Upper lobe of left lung (tissue), 6 donors: ENCODE measurements around the gene H2AZ2. TPM values are rescaled to one million over a fixed set of nuclear protein-coding genes. Genes with fewer than 3 reads are reported as not detected.

Source experiments
- ATAC-seq, 2 donors: fragments of 200-7000 bp; cut with Tn5 transposase; one replicate each; pipeline ENCODE4 v1.9.1; 2022; ENCODE audit warnings: mild to moderate bottlenecking in 2 of 2, moderate library complexity in 2 of 2; ENCODE audit not compliant: low FRiP score in 2 of 2
- DNase-seq, 2 donors: peaks; one replicate each; pipeline ENCODE4 v3.0.0-alpha.2; 2019 to 2020
- H3K27ac ChIP-seq, 4 donors: fragments of 200-600 bp; sonication (generic); one replicate each; pipeline ENCODE4 v1.5.1; 2016 to 2019
- H3K27me3 ChIP-seq, 4 donors: fragments of 200-600 bp; sonication (generic); one replicate each; pipeline ENCODE4 v1.5.1; 2017 to 2019
- H3K36me3 ChIP-seq, 4 donors: fragments of 200-600 bp; sonication (generic); one replicate each; pipeline ENCODE4 v1.5.1; 2016 to 2019
- H3K4me1 ChIP-seq, 4 donors: fragments of 200-600 bp; sonication (generic); one replicate each; pipeline ENCODE4 v1.5.1; 2018 to 2019
- H3K4me3 ChIP-seq, 4 donors: fragments of 200-600 bp; sonication (generic); one replicate each; pipeline ENCODE4 v1.5.1; 2017 to 2019; ENCODE audit warnings: mild to moderate bottlenecking in 2 of 4, moderate library complexity in 1 of 4
- H3K9me3 ChIP-seq, 4 donors: fragments of 200-600 bp; sonication (generic); one replicate each; pipeline ENCODE4 v1.5.1; 2018 to 2019
- CTCF ChIP-seq, 6 experiments: fragments of 450-650 bp in 4 of 6; fragments of 200-600 bp in 2 of 6; sonication (generic) in 2 of 6; IDR thresholded peaks; one replicate each; pipeline ENCODE4 v1.5.1; 2016 to 2019; ENCODE audit warnings: antibody characterized with exemption in 6 of 6
- EP300 ChIP-seq, 4 donors: sonication (generic); formaldehyde crosslinking; IDR thresholded peaks; one replicate each; pipeline ENCODE4 v1.5.1; 2017; ENCODE audit warnings: antibody characterized with exemption in 4 of 4, control low read depth in 2 of 4
- POLR2A ChIP-seq, 4 donors: fragments of 450-650 bp; IDR thresholded peaks; one replicate each; pipeline ENCODE4 v1.5.1; 2016 to 2017; ENCODE audit warnings: antibody characterized with exemption in 4 of 4, mild to moderate bottlenecking in 2 of 4
- POLR2AphosphoS5 ChIP-seq, 2 donors: sonication (generic); formaldehyde crosslinking; IDR thresholded peaks; one replicate each; pipeline ENCODE4 v1.5.1; 2017; ENCODE audit warnings: antibody characterized with exemption in 2 of 2
- WGBS, 2 donors: methylation state at CpG; one replicate each; pipeline ENCODE4 v1.1.5; 2017 to 2018; 5-methylcytosine and 5-hydroxymethylcytosine counted together
- total RNA-seq, 6 donors: library from RNA; depleted of rRNA in 4 of 6; stranded (reverse); fragments of >200 nt in 4 of 6; gene quantifications; one replicate each; pipeline versions ENCODE4 v1.1.0 to v1.2.1, GENCODE V29; 2016 to 2021
- donor health status: DM: no; HTN: no; CAD: no; lungs with moderate emphysema.
- donor health status: DM: no; HTN: yes; CAD: no; lungs with severe emphysema.

Gene H2AZ2
- total RNA-seq, 6 donors from 2014 or later: 46.1 to 151 (median 133) TPM

- TF ChIP-seq EP300 (IDR thresholded peaks at IDR 0.05) (no peak), POLR2A (IDR thresholded peaks at IDR 0.05) (no peak), POLR2AphosphoS5 (IDR thresholded peaks at IDR 0.05) (no peak), CTCF (IDR thresholded peaks at IDR 0.05) (no peak)
- H3K36me3 ChIP-seq: no peaks in the 10 kb centered on the region
- peaks cover 51 to 63% (median 57%) of the 10 kb centered on the region in 4 donors for H3K4me1 ChIP-seq
- peak overlapping the region in 3 of 4 donors; percentile 0 to 57 (median 19) for H3K4me3 ChIP-seq
- H3K27me3 ChIP-seq: no peaks in the 10 kb centered on the region
- H3K27ac ChIP-seq: peak overlapping the region in 2 of 4 donors; percentile 2 to 27
- H3K9me3 ChIP-seq: no peaks in the 10 kb centered on the region
- no peak for DNase-seq
- no peak for ATAC-seq
Observed at GRCh38 chr7:44881610-44882009, 33.7 kb upstream of the H2AZ2 start.

GRCh38 chr7:44881066-44881600 lies 33.2 kb upstream of the H2AZ2 start:
- no peaks in the 10 kb centered on the region for H3K27me3 ChIP-seq
- no peaks in the 10 kb centered on the region for H3K36me3 ChIP-seq
- DNase-seq (no peak), ATAC-seq (no peak)
- H3K9me3 ChIP-seq: no peaks in the 10 kb centered on the region
- WGBS, 2 donors: 38 to 55% methylated on average over 1 of the region's 1 CpG
- TF ChIP-seq EP300 (IDR thresholded peaks at IDR 0.05) (no peak), POLR2AphosphoS5 (IDR thresholded peaks at IDR 0.05) (no peak), POLR2A (IDR thresholded peaks at IDR 0.05) (no peak), CTCF (IDR thresholded peaks at IDR 0.05) (no peak)
- H3K4me3 ChIP-seq: peak overlapping the region in 3 of 4 donors; percentile 0 to 57 (median 19)
- peak overlapping the region in 2 of 4 donors; percentile 2 to 27 for H3K27ac ChIP-seq
- peaks cover 48 to 62% (median 55%) of the 10 kb centered on the region in 4 donors for H3K4me1 ChIP-seq

- Histone ChIP-seq H3K4me1 (peaks cover 48 to 62% (median 53%) of the 10 kb centered on the region in 4 donors), H3K27ac (peak overlapping the region in 2 of 4 donors; percentile 2 to 27), H3K4me3 (peak overlapping the region in 2 of 4 donors; percentile 0 to 57), H3K9me3 (no peaks in the 10 kb centered on the region), H3K27me3 (no peaks in the 10 kb centered on the region), H3K36me3 (no peaks in the 10 kb centered on the region)
- TF ChIP-seq POLR2A (IDR thresholded peaks at IDR 0.05) (no peak), EP300 (IDR thresholded peaks at IDR 0.05) (no peak), CTCF (IDR thresholded peaks at IDR 0.05) (no peak), POLR2AphosphoS5 (IDR thresholded peaks at IDR 0.05) (no peak)
- WGBS, 2 donors: 24 to 25% methylated on average over 4 of the region's 4 CpGs
- DNase-seq (no peak), ATAC-seq (no peak)
Observed at GRCh38 chr7:44880317-44881018, 32.6 kb upstream of the H2AZ2 start.

GRCh38 chr7:44876393-44876792 lies 28.5 kb upstream of the H2AZ2 start:
- Histone ChIP-seq H3K27ac (no peak overlapping the region), H3K4me1 (peaks cover 16 to 33% (median 22%) of the 10 kb centered on the region in 4 donors), H3K27me3 (no peaks in the 10 kb centered on the region), H3K4me3 (no peak overlapping the region), H3K9me3 (peaks cover 0 to under 1% (median 0%) of the 10 kb centered on the region in 4 donors), H3K36me3 (no peaks in the 10 kb centered on the region)
- ATAC-seq (no peak), DNase-seq (no peak)
- TF ChIP-seq POLR2AphosphoS5 (IDR thresholded peaks at IDR 0.05) (no peak), POLR2A (IDR thresholded peaks at IDR 0.05) (no peak), CTCF (IDR thresholded peaks at IDR 0.05) (no peak), EP300 (IDR thresholded peaks at IDR 0.05) (no peak)
- 61 to 62% methylated on average over 4 of the region's 4 CpGs for WGBS, 2 donors
